Activated CD4-positive, alpha-beta T cell treated with anti-CD3 and anti-CD28 coated beads for 4 hours (primary cell): ENCODE measurements around the gene MCM7.

Experiments
- DNase-seq, 2 donors: peaks; one replicate each; pipeline ENCODE4 v3.0.0-alpha.2; 2020

MCM7 gene

GRCh38 chr7:100093054-100093453 is 8.1 kb downstream of the MCM7 start:
- DNase-seq: no peak

GRCh38 chr7:100091411-100092181 is 9.6 kb downstream of the MCM7 start:
- no peak for DNase-seq

- DNase-seq: no peak
Observed at GRCh38 chr7:100090527-100091410, 10.4 kb downstream of the MCM7 start.

GRCh38 chr7:100089458-100090196 is 11.6 kb downstream of the MCM7 start:
- no peak for DNase-seq

GRCh38 chr7:100088621-100089457 is 12.4 kb downstream of the MCM7 start, which contains the start of gene COPS6:
Gene COPS6 (plus strand): TSS chr7:100088969. CDS start chr7:100088991, 22 bp downstream.
- DNase-seq: peak; percentile 83 to 85

- no peak for DNase-seq
Observed at GRCh38 chr7:100088095-100088620, 13.0 kb downstream of the MCM7 start.

- DNase-seq: no peak
Observed at GRCh38 chr7:100087055-100087750, 14.0 kb downstream of the MCM7 start.

GRCh38 chr7:100085515-100085914 is 15.7 kb downstream of the MCM7 start:
- no peak for DNase-seq

- no peak for DNase-seq
Observed at GRCh38 chr7:100082978-100083377, 18.2 kb downstream of the MCM7 start.

- peak; percentile 97 for DNase-seq
Observed at GRCh38 chr7:100081535-100082102, 19.6 kb downstream of the MCM7 start, which contains the start of gene ZNF3. Gene ZNF3 (minus strand): TSS chr7:100081723. CDS start chr7:100077357, 4,366 bp downstream.

GRCh38 chr7:100080907-100081534 is 20.2 kb downstream of the MCM7 start:
- no peak for DNase-seq

- DNase-seq: no peak
Observed at GRCh38 chr7:100079024-100079560, 22.1 kb downstream of the MCM7 start.

GRCh38 chr7:100077205-100077604 is 24.0 kb downstream of the MCM7 start:
- no peak for DNase-seq

GRCh38 chr7:100075418-100075817 is 25.8 kb downstream of the MCM7 start:
- DNase-seq: no peak

- DNase-seq: no peak
Observed at GRCh38 chr7:100074841-100075240, 26.4 kb downstream of the MCM7 start.

GRCh38 chr7:100072462-100072861 is 28.7 kb downstream of the MCM7 start:
- no peak for DNase-seq

GRCh38 chr7:100071018-100071723 is 30.0 kb downstream of the MCM7 start:
- no peak for DNase-seq

GRCh38 chr7:100069991-100070390 is 31.2 kb downstream of the MCM7 start:
- DNase-seq: no peak

GRCh38 chr7:100066953-100067352 is 34.2 kb downstream of the MCM7 start:
- no peak for DNase-seq
